Hindlimb muscle (tissue), 1 donor: ENCODE results near the gene TTF2. TPM values are rescaled to one million over a fixed set of nuclear protein-coding genes. Genes with fewer than 3 reads are reported as not detected.
"Not testable (repeated sequence)": the region's sequence is repeated elsewhere in the genome, so short reads cannot be mapped to it uniquely, and the experiment has no call there.

Source experiments
- DNase-seq: peaks from one replicate; pipeline ENCODE4 v3.0.0-alpha.2; 2013
- polyA plus RNA-seq: library from polyadenylated mRNA; unstranded; fragments of 120-200 nt; gene quantifications from one replicate; pipeline ENCODE4 v1.2.1, GENCODE V29; 2013; ENCODE audit not compliant: insufficient read length

The TTF2 gene
- polyA plus RNA-seq, 1 donor, result 11.0 TPM

GRCh38 chr1:117121589-117122329 lies 61.6 kb downstream of the TTF2 start, which contains the start of gene TRIM45:
Gene TRIM45 (minus strand): TSS chr1:117121749. CDS start chr1:117121201, 548 bp downstream.
- peak; percentile 97 for DNase-seq

GRCh38 chr1:117122330-117123025 lies 62.4 kb downstream of the TTF2 start:
- no peak for DNase-seq

GRCh38 chr1:117123274-117123673 lies 63.1 kb downstream of the TTF2 start:
- no peak for DNase-seq

GRCh38 chr1:117124661-117125060 lies 64.5 kb downstream of the TTF2 start:
- peak; percentile 72 for DNase-seq

- DNase-seq, result no peak
Observed at GRCh38 chr1:117127795-117128194, 67.7 kb downstream of the TTF2 start.

GRCh38 chr1:117128323-117129079 lies 68.4 kb downstream of the TTF2 start:
- DNase-seq, result no peak

- DNase-seq, result no peak
Observed at GRCh38 chr1:117130526-117130925, 70.4 kb downstream of the TTF2 start.

- DNase-seq, result no peak
Observed at GRCh38 chr1:117135329-117135728, 75.2 kb downstream of the TTF2 start.

- no peak for DNase-seq
Observed at GRCh38 chr1:117136749-117137148, 76.6 kb downstream of the TTF2 start.

GRCh38 chr1:117137281-117137855 lies 77.2 kb downstream of the TTF2 start:
- no peak for DNase-seq

- DNase-seq, result no peak
Observed at GRCh38 chr1:117138106-117138505, 78.0 kb downstream of the TTF2 start.

- no peak for DNase-seq
Observed at GRCh38 chr1:117138561-117138960, 78.4 kb downstream of the TTF2 start.

GRCh38 chr1:117142200-117142599 lies 82.1 kb downstream of the TTF2 start:
- no peak for DNase-seq

GRCh38 chr1:117143172-117143571 lies 83.0 kb downstream of the TTF2 start:
- DNase-seq, result no peak

GRCh38 chr1:117143871-117144270 lies 83.7 kb downstream of the TTF2 start:
- DNase-seq, result no peak

GRCh38 chr1:117146072-117146471 lies 85.9 kb downstream of the TTF2 start:
- DNase-seq, result no peak

GRCh38 chr1:117146575-117147340 lies 86.6 kb downstream of the TTF2 start:
- no peak for DNase-seq

- no peak for DNase-seq
Observed at GRCh38 chr1:117147341-117147831, 87.3 kb downstream of the TTF2 start.

GRCh38 chr1:117147856-117148588 lies 87.9 kb downstream of the TTF2 start:
- DNase-seq, result no peak

GRCh38 chr1:117150316-117150715 lies 90.2 kb downstream of the TTF2 start:
- DNase-seq, result no peak

GRCh38 chr1:117151305-117151704 lies 91.2 kb downstream of the TTF2 start:
- not testable (repeated sequence) for DNase-seq
